ENCODE results near the gene TMPRSS6.

The TMPRSS6 gene

DNA sequence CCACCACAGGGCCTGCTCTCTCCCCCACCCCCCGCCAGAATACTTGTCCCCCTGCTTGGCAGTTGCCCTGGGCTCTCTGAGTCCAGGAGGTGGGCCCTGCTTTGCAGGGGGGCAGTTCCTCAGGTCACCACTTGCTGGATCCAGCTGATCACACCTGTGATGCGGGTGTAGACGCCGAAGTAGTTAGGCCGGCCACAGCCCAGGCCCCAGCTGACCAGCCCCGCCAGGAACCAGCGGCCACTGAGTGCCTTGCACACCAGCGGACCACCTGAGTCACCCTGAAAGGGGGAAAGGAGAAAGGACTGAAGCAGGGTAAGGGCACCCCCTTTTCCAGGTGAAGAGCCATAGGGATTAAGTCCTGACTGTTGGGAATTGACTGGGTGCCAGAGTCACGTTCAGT lies 43.6 kb downstream of the TMPRSS6 start:
- DNase-seq (ENCODE audit: low read depth, low spot score), result no peak

DNA sequence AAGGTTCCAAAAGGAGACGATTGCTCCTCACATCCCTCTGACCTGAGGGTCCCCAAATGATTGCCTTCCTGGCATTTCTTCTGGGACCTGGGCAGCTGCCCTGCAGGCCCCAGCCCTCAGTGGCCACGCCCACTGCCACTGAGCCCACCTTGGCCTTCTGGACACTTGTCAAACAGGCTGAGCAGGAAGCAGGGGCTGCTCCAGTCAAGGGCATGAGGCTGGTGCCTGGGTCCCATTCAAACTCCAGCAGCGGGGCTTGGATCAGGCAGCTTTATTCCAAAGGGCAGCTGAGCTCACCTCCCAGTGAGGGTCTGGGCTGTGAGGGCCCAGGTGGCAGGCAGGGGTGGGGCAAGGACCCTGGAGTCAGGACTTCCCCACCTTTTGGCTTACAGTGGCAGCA lies 44.3 kb downstream of the TMPRSS6 start:
- DNase-seq (ENCODE audit: low read depth, low spot score), result no peak

DNA sequence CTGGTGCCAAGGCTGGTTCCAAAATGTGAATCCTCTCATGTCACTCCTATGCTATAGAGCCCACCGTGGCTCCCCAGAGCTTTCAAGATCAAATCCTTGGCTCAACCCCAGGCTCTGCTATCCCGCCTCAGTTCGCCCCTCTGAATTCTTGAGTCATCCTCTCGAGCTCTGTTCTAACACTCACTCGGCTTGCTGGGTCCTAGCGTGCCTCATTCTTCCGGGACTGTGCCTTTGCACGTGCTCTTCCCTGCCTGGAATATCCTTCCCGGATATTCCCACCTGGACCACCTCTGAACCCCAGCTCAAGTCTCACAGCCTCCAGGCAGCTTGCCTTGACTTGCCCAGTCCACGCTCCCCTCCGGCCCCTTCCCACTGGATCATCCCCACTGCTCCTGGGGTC lies 45.0 kb downstream of the TMPRSS6 start:
- no peak for DNase-seq (ENCODE audit: low read depth, low spot score)

DNA sequence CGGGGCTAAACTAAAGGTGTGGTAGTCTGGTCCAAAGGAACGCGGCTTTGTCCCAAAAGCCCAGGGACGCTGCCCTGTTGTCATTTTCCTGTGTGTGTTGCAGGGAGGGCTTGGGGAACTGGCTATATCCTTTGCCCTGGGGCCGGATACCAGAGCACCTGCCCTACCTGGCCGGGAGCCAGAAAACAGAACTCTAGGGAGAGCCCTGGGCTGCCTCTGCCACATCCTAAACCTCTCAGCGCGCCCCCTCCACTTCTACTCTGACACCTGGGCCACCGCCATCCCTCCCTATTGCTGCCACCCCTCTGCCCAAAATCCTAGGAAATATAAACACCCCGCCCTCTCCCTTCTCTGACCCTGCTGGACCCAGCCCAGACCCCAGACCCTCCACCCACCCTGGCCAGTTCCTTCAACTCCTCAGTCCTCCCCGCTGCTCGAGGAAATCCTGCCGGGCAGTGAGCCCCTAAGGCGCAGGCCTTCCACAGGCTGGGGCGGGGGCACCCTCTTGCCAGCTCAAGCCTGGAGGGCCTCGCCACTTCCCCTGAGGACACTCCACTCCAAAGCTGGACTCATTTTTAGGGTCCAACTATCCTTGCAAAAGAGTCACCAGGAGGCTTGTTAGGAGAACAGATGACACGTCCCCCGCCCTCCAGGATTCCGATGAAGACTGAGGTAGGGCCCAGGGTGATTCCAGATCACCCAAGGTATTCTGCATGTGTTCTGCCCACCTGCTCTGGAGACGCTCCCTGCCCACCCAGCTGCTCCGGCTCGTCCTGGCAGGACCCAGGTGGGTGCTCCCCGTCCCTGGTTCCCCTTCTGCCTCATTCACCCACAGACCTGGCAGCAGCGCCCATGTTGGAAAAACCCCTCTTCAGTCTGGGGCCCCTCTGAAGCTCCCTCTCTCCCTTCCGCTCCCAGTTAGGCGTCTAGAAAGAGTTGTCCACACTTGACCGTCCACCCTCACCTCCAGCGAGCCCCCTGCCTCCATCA lies 45.8 kb downstream of the TMPRSS6 start:
- no peak for DNase-seq (ENCODE audit: low read depth, low spot score)

DNA sequence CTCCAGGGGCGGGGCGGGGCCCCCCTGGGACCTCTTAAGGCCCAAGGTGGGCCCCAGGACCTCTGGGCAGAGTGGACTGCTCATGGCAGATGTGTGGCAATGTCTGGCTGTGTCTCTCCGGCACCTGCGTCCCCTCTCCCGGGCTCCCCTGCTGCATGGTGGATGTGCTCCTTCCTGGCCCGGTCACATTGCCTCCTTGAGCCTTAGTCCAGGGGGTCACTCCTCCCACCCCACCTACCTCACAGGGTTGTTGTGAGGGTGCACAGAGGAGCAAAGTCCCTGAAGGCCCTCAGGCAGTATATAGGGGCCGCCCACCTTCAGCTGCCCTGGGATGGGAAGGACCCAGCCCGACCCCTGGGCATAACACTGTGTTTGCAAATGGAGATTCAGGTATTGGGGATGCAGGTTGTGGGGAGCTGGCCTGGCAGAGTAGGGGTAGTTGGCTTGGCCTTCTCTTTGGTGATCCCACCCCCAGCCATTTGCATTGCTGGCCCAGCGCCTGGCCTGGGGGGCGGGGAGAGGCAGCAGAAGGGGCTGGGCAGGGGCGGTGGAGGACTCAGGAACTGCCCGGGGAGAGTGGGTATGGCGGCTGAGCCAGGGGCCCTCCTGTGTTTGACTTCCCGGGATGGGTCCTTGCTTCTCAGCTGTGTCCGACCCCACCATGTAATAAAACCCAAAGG lies 46.7 kb downstream of the TMPRSS6 start:
- no peak for DNase-seq (ENCODE audit: low read depth, low spot score)

DNA sequence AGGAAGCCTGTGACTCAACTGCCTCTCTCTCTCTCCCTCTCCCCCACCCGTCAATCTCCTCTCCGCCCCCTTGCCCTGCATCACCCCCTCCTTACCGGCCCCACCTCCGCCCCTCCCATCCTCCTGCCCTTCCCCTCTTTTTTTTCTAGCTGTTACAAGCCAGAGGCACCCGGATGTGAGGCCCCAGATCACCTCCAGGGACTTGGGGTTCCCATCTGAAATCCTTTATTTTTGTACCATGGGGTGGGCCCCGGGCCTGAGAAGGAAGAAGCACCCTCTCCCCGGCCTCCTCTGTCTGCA lies 47.2 kb downstream of the TMPRSS6 start:
- no peak for DNase-seq (ENCODE audit: low read depth, low spot score)

DNA sequence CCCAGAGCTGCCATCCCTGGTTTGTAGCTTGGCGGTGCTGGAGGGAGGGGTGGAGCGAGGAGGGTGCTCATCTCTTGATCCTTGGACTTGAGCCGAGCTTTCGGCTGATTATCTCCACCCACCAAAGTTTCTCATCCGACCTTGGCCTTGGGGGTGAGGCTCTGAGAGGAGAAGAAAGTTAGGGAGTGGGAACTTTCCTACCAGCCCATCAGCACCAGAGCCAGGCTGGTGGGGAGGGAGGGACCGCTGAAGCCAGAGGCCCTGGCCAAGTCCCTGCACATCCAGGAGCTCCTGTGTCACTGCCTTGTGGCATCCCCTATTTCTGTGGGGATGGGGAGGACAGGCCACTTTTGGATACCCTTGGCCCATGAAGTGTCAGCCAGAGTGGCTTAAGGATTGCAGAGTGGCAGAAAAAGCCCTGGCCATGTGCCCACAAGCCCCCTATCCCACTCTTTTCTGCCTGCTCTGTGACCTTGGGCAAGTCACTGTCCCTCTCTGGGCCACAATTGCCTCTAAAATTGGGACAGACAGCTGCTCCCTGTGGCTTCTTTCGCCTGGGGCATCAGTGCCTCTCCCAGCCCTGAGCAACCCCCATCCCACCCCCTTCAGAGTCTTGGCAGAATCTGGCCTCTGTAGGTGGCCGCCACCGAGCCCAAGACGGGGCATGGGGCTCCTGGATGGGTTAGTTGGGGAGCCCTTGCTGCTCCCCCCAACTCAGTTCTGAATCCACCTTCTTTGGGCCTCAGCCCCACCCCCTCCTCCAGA lies 47.7 kb downstream of the TMPRSS6 start:
- DNase-seq (ENCODE audit: low read depth, low spot score), result no peak

DNA sequence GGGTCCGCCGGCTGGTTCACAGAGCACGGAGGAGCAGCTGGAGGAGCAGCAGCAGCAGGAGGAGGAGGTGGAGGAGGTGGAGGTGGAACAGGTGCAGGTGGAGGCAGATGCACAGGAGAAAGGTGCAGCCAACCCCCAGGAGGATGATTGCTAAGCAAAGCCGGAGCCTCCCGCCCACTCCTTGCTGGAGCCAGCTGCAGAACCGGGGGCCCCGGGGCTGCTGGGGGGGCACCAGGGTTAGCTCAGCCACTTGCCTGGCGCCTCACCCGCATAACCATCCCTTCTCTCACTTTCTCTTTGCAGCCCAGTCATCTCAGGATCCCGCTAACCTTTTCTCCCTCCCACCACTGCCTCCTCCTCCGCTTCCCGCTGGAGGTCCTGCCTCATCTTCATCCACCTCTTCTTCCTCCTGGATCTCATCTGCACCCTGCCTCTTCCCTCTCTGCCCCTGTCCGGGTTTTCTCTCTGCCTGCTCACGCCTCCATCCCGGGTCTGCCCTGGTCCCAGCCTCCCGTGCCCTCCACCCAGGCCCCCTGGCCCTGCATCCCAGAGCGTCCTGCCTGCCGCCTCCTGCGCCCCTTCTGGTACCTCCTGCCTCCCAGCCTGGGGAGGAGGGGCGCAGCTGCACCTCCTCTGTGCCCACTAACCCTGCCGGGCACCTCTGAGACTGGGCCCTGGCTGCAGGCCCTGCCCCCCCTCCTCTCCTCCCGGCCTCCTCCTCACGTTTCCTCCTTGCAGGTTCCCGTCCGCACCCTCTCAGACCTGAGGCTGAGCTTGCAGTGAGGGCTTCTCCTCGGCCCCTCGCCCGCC lies 48.5 kb downstream of the TMPRSS6 start:
- DNase-seq (ENCODE audit: low read depth, low spot score), result no peak

DNA sequence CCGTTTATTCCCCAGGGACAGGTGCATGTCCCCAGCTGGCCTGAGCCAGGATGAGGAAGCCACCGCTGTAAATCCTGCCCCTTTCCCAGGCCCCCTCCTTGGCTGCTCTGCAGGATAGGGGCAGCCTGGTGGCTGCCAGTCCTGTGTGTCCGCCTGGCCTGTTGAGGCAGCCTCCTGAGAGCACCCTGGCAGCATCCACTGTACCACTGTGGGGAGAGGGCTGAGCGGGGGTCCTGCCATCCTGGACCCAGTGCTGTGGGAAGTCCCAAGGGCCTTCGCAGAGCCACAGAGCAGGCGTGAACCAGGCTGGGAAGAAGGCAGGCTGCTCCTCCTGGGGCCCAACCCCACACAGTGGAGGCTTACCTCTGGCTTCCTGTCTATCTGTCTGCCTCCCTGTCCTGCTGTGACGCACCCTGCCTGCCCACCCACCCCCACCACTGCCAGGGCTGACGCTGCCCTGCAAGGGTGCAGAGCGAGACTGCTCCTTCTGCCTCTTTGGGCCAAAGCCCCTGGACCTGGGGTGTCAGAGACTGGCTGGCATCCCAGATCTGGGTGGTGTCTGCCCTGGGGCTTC lies 49.5 kb downstream of the TMPRSS6 start:
- no peak for DNase-seq (ENCODE audit: low read depth, low spot score)

DNA sequence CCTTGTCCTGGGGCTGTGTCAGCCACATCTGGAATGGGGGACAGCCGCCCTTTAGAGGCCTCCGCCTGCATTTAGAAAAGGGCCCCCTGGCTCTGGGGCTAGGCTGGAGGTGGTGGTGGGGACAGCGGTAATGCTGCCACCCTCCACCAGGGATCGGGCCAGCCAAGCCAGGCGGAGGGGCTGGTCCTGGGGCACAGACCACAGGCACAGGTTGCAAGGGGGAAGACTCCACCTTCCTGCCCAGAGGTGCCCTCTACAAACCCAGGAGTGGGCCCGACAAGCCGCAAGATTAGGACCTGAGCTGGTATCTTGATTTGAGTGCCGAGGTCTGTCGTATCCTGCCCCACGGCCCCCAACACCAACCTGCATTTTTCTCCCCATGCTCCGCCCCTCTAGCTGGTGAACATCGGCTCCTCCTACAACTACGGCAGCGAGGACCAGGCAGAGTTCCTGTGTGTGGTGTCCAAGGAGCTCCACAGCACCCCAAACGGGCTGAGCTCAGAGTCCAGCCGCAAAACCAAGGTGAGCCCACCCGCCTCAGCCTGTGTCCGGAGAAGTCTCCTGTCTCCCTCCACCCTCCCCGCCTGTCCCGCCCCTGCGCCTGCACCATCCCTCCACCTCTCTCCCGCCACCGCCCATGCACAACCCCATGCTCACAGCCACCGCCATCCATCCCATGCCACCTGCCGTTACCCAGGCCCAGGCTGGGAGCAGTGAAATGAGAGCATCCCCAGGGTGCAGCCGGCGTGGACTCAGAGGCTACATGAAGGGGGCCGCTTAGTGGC lies 50.4 kb downstream of the TMPRSS6 start:
- DNase-seq (ENCODE audit: low read depth, low spot score), result no peak

DNA sequence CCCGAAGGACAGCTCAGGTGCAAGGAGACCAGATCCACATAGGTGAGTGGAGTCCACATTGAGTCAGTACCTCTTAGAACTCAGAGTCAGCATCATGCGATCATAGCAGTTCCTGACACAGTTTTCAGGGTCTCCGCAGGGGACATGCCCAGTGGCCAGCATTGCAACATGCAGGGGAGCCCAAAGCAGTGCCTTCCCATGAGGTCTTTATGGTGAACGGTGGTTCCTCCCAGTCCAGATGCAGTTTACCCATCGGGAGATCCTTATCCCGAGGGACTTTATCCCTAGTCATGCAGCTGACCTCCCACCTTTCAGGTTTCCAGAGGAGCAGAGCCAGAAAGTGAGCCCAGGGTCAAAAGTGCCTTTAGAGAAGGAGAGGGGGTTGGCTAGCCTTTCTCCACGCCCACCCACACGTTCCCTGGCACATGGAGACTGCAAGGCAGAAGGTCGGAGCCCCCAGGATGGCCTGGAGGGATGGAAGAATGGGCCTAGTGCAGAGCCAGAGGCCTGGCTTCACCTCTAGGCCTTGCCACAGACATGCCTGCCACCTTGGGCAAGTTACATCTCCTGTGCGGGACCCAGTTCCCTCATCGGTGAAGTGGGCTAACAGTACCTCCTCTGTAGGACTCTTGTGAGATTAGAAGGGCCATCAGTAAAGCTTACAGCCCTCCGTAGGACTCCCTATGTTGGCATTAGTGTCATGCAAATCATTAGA lies 51.6 kb downstream of the TMPRSS6 start:
- DNase-seq (ENCODE audit: low read depth, low spot score), result no peak

DNA sequence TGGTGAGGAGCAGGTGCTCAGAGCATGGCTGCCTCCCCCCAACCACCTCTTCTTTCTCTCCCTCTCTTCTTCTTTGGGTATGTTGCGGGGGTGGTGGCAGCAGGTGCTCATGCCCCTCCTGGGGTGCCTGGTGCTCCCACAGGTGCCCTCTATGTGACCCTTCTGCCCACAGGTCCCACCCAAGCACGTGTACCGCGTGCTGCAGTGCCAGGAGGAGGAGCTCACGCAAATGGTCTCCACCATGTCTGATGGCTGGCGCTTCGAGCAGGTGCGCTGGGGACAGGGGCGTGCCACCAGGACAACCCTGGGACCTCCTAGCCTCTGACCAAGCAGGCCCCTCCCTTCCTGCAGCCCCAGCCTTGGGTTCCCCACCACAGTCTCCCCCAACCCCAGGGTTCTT lies 52.3 kb downstream of the TMPRSS6 start:
- DNase-seq (ENCODE audit: low read depth, low spot score), result no peak

DNA sequence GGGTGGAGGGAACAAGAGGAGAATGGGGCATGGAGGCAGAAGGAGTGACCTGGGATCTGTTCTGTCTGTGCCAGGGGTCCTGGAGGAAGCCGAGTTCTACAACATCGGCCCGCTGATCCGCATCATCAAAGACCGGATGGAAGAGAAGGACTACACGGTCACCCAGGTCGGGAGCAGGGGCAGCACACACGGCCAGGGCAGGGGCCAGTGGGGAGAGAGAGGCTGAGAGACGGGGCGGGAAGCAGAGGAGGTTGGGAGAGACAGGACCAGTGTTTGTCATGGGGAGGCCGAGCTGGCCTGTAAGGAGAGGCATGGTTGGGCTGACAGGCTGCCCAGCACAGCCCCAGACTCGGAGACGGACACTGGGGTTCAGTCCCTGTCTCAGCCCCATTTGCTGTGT lies 53.3 kb downstream of the TMPRSS6 start:
- no peak for DNase-seq (ENCODE audit: low read depth, low spot score)

DNA sequence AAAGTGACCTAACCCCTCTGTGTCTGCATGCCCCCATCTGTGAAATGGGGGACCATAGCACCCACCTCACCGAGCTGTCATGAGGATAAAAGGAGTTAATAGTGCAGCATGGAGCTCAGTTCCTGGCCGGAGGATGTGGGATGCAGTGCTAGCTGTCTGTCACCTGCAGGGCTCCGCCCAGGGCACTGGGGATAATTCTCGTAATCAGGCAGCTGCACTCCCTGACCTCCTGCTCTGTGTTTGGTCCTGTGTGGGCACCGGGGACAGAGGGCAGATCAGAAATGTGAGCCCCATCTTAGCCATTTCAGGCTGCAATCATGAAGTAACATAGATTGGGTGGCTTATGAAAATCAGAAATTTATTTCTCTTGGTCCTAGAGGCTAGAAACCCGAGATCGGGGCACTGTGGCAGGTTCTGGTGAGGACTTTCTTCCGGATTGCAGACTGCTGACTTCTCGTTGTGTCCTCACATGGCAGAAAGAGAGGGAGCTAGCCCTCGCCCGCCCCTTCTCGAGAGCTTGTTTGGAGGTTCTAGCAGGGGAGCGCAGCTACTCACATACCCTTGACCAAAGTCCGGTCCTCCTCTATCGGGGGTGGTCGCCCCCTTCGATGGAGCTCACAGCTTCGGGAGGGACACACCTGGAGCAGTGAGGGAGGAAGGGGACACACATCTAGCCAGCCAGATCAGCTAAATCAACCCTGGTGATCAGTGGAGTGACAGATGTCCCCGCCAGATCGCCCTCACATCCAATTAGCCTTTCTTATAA lies 54.7 kb downstream of the TMPRSS6 start:
- no peak for DNase-seq (ENCODE audit: low read depth, low spot score)

DNA sequence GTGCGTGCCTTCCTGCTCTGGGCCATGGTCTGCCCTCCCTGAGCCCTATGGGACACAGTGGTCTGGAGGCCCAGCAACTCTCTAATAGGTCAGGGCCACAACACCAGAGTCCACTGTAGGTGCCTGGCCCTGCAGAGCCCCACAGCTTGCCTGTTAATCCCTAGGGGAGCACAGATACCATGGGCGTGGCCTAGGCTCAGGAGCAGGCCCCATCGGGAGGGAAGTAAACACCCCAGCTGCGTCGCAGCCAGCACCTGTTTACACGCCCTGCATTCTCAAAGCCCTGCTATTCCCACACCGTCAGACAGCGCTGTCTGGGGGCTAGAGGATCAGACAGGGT lies 55.5 kb downstream of the TMPRSS6 start:
- no peak for DNase-seq (ENCODE audit: low read depth, low spot score)

DNA sequence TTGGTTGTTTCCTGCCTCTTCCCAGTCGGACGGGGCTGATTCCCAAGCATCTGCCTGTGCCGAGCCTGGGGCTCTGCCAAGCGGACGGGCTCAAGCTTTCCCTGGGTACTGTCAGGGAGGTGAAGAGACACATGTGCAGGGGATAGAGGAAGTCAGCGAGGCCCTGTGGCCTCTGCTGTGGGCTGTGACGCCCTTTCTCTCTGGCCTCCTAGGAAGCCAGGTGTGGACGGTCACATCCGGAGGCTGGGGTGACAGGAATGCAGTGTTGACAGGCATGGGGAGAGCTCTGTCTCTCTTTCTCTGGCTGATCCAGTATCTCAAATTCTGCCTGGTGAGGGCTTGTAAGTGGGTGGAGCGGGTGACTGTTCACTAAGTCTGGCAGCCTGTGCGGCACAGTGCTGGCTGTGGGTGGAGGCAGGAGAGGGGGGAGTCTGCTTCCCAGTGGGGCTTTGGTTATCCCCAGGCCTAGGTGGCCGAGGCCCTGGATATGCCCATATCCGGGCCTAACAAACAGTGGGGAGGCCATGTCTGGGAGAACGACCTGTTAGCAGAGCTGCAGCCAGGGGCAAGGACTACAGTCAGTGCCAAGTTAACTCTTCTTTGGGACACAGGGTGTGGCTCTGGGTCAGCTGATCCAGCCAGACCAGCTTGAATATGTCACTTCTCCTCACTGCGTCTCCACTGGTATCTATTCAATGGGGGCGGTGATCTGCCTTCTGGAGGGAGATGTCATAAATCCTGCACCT lies 56.0 kb downstream of the TMPRSS6 start:
- no peak for DNase-seq (ENCODE audit: low read depth, low spot score)

DNA sequence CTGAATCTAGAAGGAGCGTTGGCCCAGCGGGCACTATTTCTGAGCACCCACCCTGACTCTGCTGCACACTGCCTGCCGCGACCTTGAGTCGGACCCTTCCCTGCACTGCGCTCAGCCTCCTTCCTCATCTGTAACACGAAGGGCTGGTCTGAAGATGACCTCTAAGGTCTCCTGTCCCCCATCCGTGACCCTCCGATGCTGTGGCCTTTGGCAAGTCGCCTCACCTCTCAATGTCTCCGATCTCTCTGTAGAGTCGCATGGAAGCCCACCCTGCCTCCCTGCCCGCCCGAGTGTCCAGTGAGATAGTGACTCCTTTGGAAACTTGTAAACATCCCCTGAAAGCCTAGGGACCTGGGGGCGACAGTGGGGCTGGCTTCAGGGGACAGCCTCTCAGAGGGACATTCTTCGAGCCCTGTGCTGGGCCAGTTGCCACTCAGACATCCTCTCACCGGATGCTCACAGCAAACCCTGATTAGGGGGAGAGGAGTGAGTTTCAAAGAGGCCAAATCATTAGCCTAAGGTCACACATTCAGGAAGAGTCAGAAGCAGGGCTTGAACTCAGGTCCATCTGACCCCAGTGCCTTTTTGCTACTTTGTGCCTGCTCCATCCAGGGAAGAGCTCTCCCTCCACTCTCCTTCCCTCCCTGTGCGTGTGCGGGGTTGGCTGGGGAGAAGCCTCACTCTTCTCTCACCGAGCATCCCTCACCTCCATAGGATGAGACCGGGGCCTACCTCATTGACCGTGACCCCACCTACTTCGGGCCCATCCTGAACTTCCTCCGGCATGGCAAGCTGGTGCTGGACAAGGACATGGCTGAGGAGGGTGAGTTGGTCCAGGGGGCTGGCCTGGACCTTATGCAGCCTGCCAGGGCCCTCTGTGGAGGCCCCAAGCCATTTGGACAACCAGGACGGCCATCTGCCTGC lies 56.9 kb downstream of the TMPRSS6 start:
- DNase-seq (ENCODE audit: low read depth, low spot score), result no peak
